K562 (cell line): Measurements from ENCODE around the gene UNC93B1. TPM values are rescaled to one million over a fixed set of nuclear protein-coding genes. Genes with fewer than 3 reads are reported as not detected.
A peak's percentile ranks its signal among the peaks of the same experiment; 100 is the strongest.

ENCODE experiments used
- ATAC-seq: fragments of 200-7000 bp; cut with Tn5 transposase; 3 replicates; pipeline ENCODE4 v1.9.1; 2020; ENCODE audit warnings: moderate library complexity
- BruUV-seq: library from RNA; stranded (reverse); fragments of 400-500 nt; replicated peaks from 2 replicates; lab custom pipeline; 2021; lab: Mats Ljungman, UMichigan
- CTCF ChIA-PET: fragments of 300-600 bp; formaldehyde crosslinking; extraction: SDS; loops from one replicate; lab custom pipeline; 2021; ENCODE audit warnings: low intra/inter-chr PET ratio; lab: Yijun Ruan, JAX
- POLR2A ChIA-PET: fragments of 300-600, 350-650 bp; sonication (Branson Sonifier 250); formaldehyde crosslinking; extraction: SDS; loops from one replicate; lab custom pipeline; 2021; ENCODE audit warnings: antibody characterized with exemption, inconsistent platforms; lab: Yijun Ruan, JAX
- DNase-seq, 4 experiments: peaks; one replicate each; pipeline versions ENCODE4 v3.0.0 to v3.0.0-alpha.2; 2011 to 2018; ENCODE audit warnings: low spot score in 3 of 4, mixed read lengths in 3 of 4; ENCODE audit errors: extremely low read depth in 1 of 4
- FAIRE-seq: peaks from 2 replicates; lab custom pipeline; 2011; peaks lifted over from hg19 to GRCh38; lab: Jason Lieb, UNC
- H2AFZ ChIP-seq: 2 replicates; pipeline ENCODE4 v1.6.0; 2011; ENCODE audit warnings: low read depth, low read length, control low read depth, inconsistent platforms
- H3K27ac ChIP-seq: fragments of 200-600 bp; 3 replicates; pipeline ENCODE4 v1.8.0; 2011; ENCODE audit warnings: low read depth, mild to moderate bottlenecking, control low read depth, inconsistent platforms, low read length, moderate library complexity, mixed read lengths; ENCODE audit errors: extremely low read depth
- H3K27me3 ChIP-seq, 2 experiments: fragments of 300-600 bp in 1 of 2; 2 replicates in 1 of 2; 3 replicates in 1 of 2; pipeline versions ENCODE4 v1.6.0 to v1.8.0; 2011; ENCODE audit warnings: inconsistent platforms in 2 of 2, low read length in 2 of 2, mild to moderate bottlenecking in 1 of 2, mixed read lengths in 1 of 2, moderate library complexity in 1 of 2; ENCODE audit not compliant: control insufficient read depth in 2 of 2, insufficient read depth in 2 of 2
- H3K36me3 ChIP-seq: fragments of 300-600 bp; 3 replicates; pipeline ENCODE4 v1.8.0; 2011; ENCODE audit warnings: mild to moderate bottlenecking, low read length, inconsistent platforms; ENCODE audit not compliant: control insufficient read depth, insufficient read depth
- H3K4me1 ChIP-seq, 2 experiments: fragments of 200-600 bp in 1 of 2; replicated peaks in 1 of 2; 2 replicates in 1 of 2; 3 replicates in 1 of 2; pipeline versions ENCODE4 v1.5.1 to v1.8.0; 2011; ENCODE audit warnings: inconsistent platforms in 2 of 2, low read length in 2 of 2, mild to moderate bottlenecking in 1 of 2, mixed read lengths in 1 of 2, moderate library complexity in 1 of 2; ENCODE audit not compliant: control insufficient read depth in 2 of 2, insufficient read depth in 2 of 2
- H3K4me2 ChIP-seq: 2 replicates; pipeline ENCODE4 v1.6.1; 2011; ENCODE audit warnings: low read length, control low read depth, inconsistent platforms, mixed read lengths; ENCODE audit not compliant: insufficient read depth
- H3K4me3 ChIP-seq: fragments of 200-600 bp; sonication (generic), shearing (Covaris generic); 2 replicates; pipeline ENCODE4 v1.5.1; 2016; ENCODE audit warnings: control low read depth, inconsistent platforms
- H3K79me2 ChIP-seq: fragments of 200-600 bp; 3 replicates; pipeline ENCODE4 v1.8.0; 2011; ENCODE audit warnings: low read length, inconsistent platforms; ENCODE audit not compliant: control insufficient read depth, insufficient read depth
- H3K9ac ChIP-seq, 2 experiments: 2 replicates each; pipeline versions ENCODE4 v1.6.0 to v1.6.1; 2011; ENCODE audit warnings: low read depth in 2 of 2, low read length in 2 of 2, control low read depth in 1 of 2, inconsistent platforms in 1 of 2, mild to moderate bottlenecking in 1 of 2, mixed read lengths in 1 of 2; ENCODE audit not compliant: insufficient read depth in 1 of 2
- H3K9me1 ChIP-seq: one replicate; pipeline ENCODE4 v1.6.0; 2011; ENCODE audit warnings: inconsistent platforms, mild to moderate bottlenecking, low read length, moderate library complexity; ENCODE audit not compliant: control insufficient read depth, insufficient read depth
- H3K9me3 ChIP-seq: replicated peaks from 2 replicates; pipeline ENCODE4 v1.5.1; 2011; ENCODE audit warnings: low read depth, low read length, inconsistent platforms; ENCODE audit not compliant: control insufficient read depth, insufficient read depth
- H4K20me1 ChIP-seq: replicated peaks from 2 replicates; pipeline ENCODE4 v1.6.1; 2011; ENCODE audit warnings: low read length, inconsistent platforms, mixed read lengths; ENCODE audit not compliant: control insufficient read depth, insufficient read depth
- CEBPB ChIP-seq: fragments of 450-650 bp; IDR thresholded peaks from 2 replicates; pipeline ENCODE4 v1.6.1; 2016; ENCODE audit warnings: missing genetic modification characterization, missing compliant biosample characterization
- CXXC5 ChIP-seq: fragments of 250-450 bp; sonication (Bioruptor Pico); IDR thresholded peaks from 2 replicates; pipeline ENCODE4 v1.8.0; 2022; ENCODE audit warnings: inconsistent platforms, mild to moderate bottlenecking, moderate library complexity
- E2F3 ChIP-seq: fragments of 250-450 bp; sonication (Bioruptor Pico); IDR thresholded peaks from 2 replicates; pipeline ENCODE4 v1.4.0; 2020; ENCODE audit warnings: mild to moderate bottlenecking
- ETV1 ChIP-seq: fragments of 450-650 bp; conservative IDR thresholded peaks from 2 replicates; pipeline ENCODE4 v1.6.1; 2016; ENCODE audit warnings: missing genetic modification characterization, control low read depth, low read depth, missing compliant biosample characterization
- HMG20B ChIP-seq: fragments of 250-450 bp; sonication (Bioruptor Pico); IDR thresholded peaks from 2 replicates; pipeline ENCODE4 v1.5.0; 2021; ENCODE audit warnings: mild to moderate bottlenecking
- NFIC ChIP-seq: fragments of 450-650 bp; IDR thresholded peaks from 2 replicates; pipeline ENCODE4 v1.6.1; 2017; ENCODE audit warnings: mild to moderate bottlenecking, inconsistent platforms
- PRMT5 ChIP-seq: sonication (generic); formaldehyde crosslinking; IDR thresholded peaks from 2 replicates; pipeline ENCODE4 v1.5.0; 2020; ENCODE audit warnings: missing genetic modification reagents
- ZBTB9 ChIP-seq: fragments of 450-650 bp; formaldehyde crosslinking; IDR thresholded peaks from 2 replicates; pipeline ENCODE4 v1.4.0; 2020; ENCODE audit warnings: mild to moderate bottlenecking, moderate library complexity
- ZNF324 ChIP-seq: fragments of 250-450 bp; sonication (Bioruptor Pico); IDR thresholded peaks from 2 replicates; pipeline ENCODE4 v1.4.0; 2020; ENCODE audit warnings: mild to moderate bottlenecking
- WGBS: fragments of 100-300 bp; shearing (Covaris generic); methylation state at CpG from one replicate; pipeline ENCODE4 v1.1.6; 2016; ENCODE audit warnings: low coverage, mixed read lengths; ENCODE audit not compliant: insufficient coverage; ENCODE audit errors: missing lambda C conversion rate; 5-methylcytosine and 5-hydroxymethylcytosine counted together
- in situ Hi-C: fragments of 300-500 bp; cut with MboI; formaldehyde crosslinking; loops from 4 replicates; pipeline ENCODE4 v1.15.0; 2018; ENCODE audit warnings: inconsistent platforms, mixed read lengths
- intact Hi-C: fragments of 100-400 bp; cut with micrococcal nuclease; formaldehyde crosslinking; loops from 2 replicates; pipeline ENCODE4 v1.14.2; 2022
- polyA plus RNA-seq, 8 experiments: library from polyadenylated mRNA; depleted of rRNA in 4 of 8; stranded (reverse) in 5 of 8; unstranded in 3 of 8; fragments of >200 nt; fragmentation: Nextera tagmentation in 2 of 8; fragmentation: Illumina TruSeq in 1 of 8; extraction: Ambion mirVana in 2 of 8; extraction: Trizol in 1 of 8; gene quantifications; 2 replicates each; pipeline versions ENCODE4 v1.2.1 to v1.2.3, GENCODE V29; 2011 to 2014; ENCODE audit warnings: inconsistent platforms in 1 of 8, missing spikeins in 1 of 8
- total RNA-seq, 7 experiments: library from RNA; depleted of rRNA in 6 of 7; stranded (reverse); fragments of >200 nt in 6 of 7; fragmentation: Illumina TruSeq in 2 of 7; extraction: Trizol in 2 of 7; gene quantifications; 2 replicates each; pipeline versions ENCODE4 v1.2.1 to v1.2.3, GENCODE V29; 2011 to 2021; ENCODE audit warnings: low replicate concordance in 1 of 7
- TF ChIP-seq, protein P1 (sequence below), 3 experiments: fragments of 200-800 bp in 1 of 3; fragments of 250-450 bp in 1 of 3; fragments of 450-650 bp in 1 of 3; sonication (Bioruptor Pico) in 1 of 3; sonication (Bioruptor generic) in 1 of 3; formaldehyde crosslinking in 1 of 3; IDR thresholded peaks; 2 replicates each; pipeline versions ENCODE4 v1.6.1 to v1.8.0; 2016 to 2022; ENCODE audit warnings: mild to moderate bottlenecking in 2 of 3, missing genetic modification characterization in 2 of 3, missing compliant biosample characterization in 1 of 3, moderate library complexity in 1 of 3
- TF ChIP-seq, protein P2 (sequence below): fragments of 250-450 bp; sonication (Bioruptor Pico); IDR thresholded peaks from 2 replicates; pipeline ENCODE4 v1.5.0; 2021; ENCODE audit warnings: mild to moderate bottlenecking, borderline replicate concordance

UNC93B1 gene
- total and polyA plus RNA-seq, 9 of the 15 experiments (the other 6 are each of a cell fraction or from before 2014, with no cell fraction given), result 0.10 to 13.6 (median 6.5) TPM

- TF ChIP-seq ETV1 (tag) (peak; percentile 52), ZNF324 (no peak), CEBPB (tag) (0 out of 2 replicates have a peak, but pooled peaks have one; percentile 26), ZBTB9 (CRISPR knock-in tag) (no peak)
Measured at GRCh38 chr11:68040101-68040956, 36.4 kb upstream of the UNC93B1 start (continued).

- POLR2A ChIA-PET, result interaction anchor here (0.6 to 4.9 kb wide), 6 partner anchors 8 to 43 kb away, joined by 3 to 55 read pairs (median 6); no protein-coding TSS in a partner anchor
- peak in 3 of 4 experiments; percentile 44 to 52 (median 49) for DNase-seq
- peak; percentile 72 for FAIRE-seq
- H3K4me3 ChIP-seq, result peak overlapping the region; percentile 92
- H3K79me2 ChIP-seq, result peaks cover 37% of the 10 kb centered on the region
- intact Hi-C loops, result no loop called here
- peaks cover 4% of the 10 kb centered on the region; the same call in 1 of the 2 replicates for H4K20me1 ChIP-seq
- WGBS, result 9% methylated on average over 4 of the region's 10 CpGs
- peaks cover 45% of the 10 kb centered on the region; the same call in 1 of the 3 replicates for H3K36me3 ChIP-seq
- peak overlapping the region; percentile 83 for H3K27ac ChIP-seq
- no peak; the same call in 1 of the 3 replicates for ATAC-seq
- no peaks in the 10 kb centered on the region for H3K9me1 ChIP-seq
- H3K4me1 ChIP-seq, result peaks cover 44 to 88% of the 10 kb centered on the region in 2 experiments
- H3K9me3 ChIP-seq, result no peaks in the 10 kb centered on the region
- H3K4me2 ChIP-seq, result peak overlapping the region; percentile 74
- BruUV-seq, result no TSS peak
- H2AFZ ChIP-seq, result peak overlapping the region; percentile 66; the same call in 1 of the 2 replicates
- CTCF ChIA-PET, result no interaction called here
- no peaks in the 10 kb centered on the region for H3K27me3 ChIP-seq
- in situ Hi-C loops, result no loop called here
- peak overlapping the region; percentile 72 to 90 for H3K9ac ChIP-seq
- TF ChIP-seq PRMT5 (CRISPR knock-in tag), result no peak
- TF ChIP-seq E2F3 (CRISPR knock-in tag), result no peak
- no peak for TF ChIP-seq HMG20B (CRISPR knock-in tag)
- TF ChIP-seq, protein P1, sequence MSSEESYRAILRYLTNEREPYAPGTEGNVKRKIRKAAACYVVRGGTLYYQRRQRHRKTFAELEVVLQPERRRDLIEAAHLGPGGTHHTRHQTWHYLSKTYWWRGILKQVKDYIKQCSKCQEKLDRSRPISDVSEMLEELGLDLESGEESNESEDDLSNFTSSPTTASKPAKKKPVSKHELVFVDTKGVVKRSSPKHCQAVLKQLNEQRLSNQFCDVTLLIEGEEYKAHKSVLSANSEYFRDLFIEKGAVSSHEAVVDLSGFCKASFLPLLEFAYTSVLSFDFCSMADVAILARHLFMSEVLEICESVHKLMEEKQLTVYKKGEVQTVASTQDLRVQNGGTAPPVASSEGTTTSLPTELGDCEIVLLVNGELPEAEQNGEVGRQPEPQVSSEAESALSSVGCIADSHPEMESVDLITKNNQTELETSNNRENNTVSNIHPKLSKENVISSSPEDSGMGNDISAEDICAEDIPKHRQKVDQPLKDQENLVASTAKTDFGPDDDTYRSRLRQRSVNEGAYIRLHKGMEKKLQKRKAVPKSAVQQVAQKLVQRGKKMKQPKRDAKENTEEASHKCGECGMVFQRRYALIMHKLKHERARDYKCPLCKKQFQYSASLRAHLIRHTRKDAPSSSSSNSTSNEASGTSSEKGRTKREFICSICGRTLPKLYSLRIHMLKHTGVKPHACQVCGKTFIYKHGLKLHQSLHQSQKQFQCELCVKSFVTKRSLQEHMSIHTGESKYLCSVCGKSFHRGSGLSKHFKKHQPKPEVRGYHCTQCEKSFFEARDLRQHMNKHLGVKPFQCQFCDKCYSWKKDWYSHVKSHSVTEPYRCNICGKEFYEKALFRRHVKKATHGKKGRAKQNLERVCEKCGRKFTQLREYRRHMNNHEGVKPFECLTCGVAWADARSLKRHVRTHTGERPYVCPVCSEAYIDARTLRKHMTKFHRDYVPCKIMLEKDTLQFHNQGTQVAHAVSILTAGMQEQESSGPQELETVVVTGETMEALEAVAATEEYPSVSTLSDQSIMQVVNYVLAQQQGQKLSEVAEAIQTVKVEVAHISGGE (CRISPR knock-in tag; IDR thresholded peaks at IDR 0.05), result no peak
- TF ChIP-seq, protein P2, sequence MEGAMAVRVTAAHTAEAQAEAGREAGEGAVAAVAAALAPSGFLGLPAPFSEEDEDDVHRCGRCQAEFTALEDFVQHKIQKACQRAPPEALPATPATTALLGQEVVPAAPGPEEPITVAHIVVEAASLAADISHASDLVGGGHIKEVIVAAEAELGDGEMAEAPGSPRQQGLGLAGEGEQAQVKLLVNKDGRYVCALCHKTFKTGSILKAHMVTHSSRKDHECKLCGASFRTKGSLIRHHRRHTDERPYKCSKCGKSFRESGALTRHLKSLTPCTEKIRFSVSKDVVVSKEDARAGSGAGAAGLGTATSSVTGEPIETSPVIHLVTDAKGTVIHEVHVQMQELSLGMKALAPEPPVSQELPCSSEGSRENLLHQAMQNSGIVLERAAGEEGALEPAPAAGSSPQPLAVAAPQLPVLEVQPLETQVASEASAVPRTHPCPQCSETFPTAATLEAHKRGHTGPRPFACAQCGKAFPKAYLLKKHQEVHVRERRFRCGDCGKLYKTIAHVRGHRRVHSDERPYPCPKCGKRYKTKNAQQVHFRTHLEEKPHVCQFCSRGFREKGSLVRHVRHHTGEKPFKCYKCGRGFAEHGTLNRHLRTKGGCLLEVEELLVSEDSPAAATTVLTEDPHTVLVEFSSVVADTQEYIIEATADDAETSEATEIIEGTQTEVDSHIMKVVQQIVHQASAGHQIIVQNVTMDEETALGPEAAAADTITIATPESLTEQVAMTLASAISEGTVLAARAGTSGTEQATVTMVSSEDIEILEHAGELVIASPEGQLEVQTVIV, result no peak
- no peak for TF ChIP-seq CXXC5 (CRISPR knock-in tag)
- TF ChIP-seq NFIC, result peak; percentile 73
Measured at GRCh38 chr11:68039526-68040086, 35.7 kb upstream of the UNC93B1 start.
